Activated T-helper 1 cell treated with anti-CD3 and anti-CD28 coated beads, Interleukin-2, amount 50 U/mL, for 16 hours (primary cell): ENCODE measurements around the gene GTF2A1L.
"Not testable (repeated sequence)": the region's sequence is repeated elsewhere in the genome, so short reads cannot be mapped to it uniquely, and the experiment has no call there.

Experiments used
- DNase-seq, 2 donors: peaks; one replicate each; pipeline ENCODE4 v3.0.0-alpha.2; 2020; ENCODE audit warnings: low read depth in 1 of 2, low spot score in 1 of 2

Gene GTF2A1L

GRCh38 chr2:48607307-48608014 lies 10.2 kb upstream of the GTF2A1L start:
- no peak for DNase-seq

GRCh38 chr2:48613211-48613610 lies 4.4 kb upstream of the GTF2A1L start:
- DNase-seq, result no peak

- not testable (repeated sequence) for DNase-seq
Observed at GRCh38 chr2:48614581-48614980, 3.1 kb upstream of the GTF2A1L start.

DNA sequence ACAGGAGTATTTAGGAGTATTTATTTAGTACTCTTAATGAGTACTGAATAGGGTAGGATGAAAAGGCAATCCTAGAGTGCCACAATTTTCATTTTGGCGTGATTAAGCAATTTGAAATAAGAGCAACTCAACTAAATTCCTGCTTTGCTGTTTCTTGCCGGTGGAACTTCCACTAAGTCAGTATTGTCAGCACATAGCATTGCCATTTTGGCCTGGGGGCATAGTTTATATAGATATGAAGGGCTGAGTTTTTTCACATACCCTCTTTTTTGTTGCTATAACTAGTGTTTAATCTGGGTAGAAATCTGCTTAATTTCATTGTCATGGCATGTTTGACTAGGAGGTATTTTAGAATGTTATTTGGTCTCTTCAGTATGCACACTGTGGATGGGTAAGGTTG lies 1.9 kb downstream of the GTF2A1L start:
- no peak for DNase-seq

DNA sequence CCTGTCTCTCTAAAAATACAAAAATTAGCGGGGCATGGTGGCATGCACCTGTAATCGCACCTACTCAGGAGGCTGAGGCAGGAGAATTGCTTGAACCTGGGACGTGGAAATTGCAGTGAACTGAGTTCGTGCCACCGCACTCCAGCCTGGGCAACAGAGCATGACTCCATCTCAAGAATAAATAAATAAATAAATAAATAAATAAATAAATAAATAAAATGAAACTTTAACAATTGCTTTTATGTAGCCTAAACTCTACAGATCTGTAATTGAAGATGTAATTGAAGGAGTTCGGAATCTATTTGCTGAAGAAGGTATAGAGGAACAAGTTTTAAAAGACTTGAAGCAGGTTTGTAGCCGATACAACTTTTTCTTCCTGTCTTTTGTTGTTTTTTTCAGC lies 2.9 kb downstream of the GTF2A1L start:
- DNase-seq, result no peak

DNA sequence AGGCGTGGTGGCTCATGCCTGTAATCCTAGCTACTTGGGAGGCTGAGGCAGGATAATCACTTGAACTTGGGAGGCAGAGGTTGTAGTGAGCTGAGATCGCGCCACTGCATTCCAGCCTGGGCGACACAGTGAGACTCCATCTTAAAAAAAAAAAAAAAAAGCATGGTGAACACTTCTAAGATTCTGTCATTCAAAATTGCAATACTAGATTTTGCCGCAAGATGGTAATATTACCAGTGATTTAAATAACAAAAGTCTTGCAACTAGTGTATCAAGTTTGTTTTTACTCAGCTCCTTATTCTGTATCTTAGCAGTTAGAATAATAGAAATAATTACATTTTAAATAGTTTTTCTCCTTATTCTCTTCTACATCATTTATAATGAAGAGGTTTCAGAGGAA lies 5.0 kb downstream of the GTF2A1L start:
- not testable (repeated sequence) for DNase-seq

GRCh38 chr2:48624696-48625095 lies 7.0 kb downstream of the GTF2A1L start:
- DNase-seq, result no peak

GRCh38 chr2:48626047-48626446 lies 8.4 kb downstream of the GTF2A1L start:
- no peak for DNase-seq

DNA sequence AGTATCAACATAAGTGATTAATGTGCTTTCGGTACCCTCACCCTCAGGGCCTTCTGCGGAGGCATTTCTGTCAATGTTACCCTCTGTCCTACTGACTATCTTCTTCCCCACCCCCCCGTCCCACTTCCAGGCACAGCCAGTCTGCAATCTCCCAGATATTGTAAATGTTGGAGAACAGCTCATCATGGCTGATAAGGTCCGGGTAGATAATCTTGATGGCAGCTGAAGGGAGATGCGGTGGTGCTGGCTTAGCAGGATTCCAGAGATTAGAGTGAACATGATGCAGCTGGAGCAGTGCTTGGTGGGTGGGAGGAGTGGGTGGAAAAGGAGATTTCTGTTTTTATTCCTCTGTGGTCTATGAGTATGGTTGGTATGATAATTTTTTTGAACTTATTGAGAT lies 15.5 kb downstream of the GTF2A1L start:
- no peak for DNase-seq

- no peak for DNase-seq
Observed at GRCh38 chr2:48635786-48636185, 18.1 kb downstream of the GTF2A1L start.

DNA sequence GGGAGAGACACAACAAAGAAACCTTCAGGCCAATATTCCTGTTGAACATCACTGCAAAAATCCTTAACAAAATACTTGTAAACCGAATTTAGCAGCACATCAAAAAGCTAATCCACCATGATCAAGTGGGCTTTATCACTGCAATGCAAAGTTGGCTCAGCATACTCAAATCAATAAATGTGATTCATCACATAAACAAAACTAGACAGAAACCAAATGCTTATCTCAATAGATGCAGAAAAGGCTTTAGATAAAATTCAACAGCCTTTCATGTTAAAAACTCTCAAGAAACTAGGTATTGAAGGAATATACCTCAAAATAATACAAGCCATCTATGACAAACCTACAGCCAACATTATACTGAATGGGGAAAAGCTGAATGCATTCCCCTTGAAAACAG lies 20.6 kb downstream of the GTF2A1L start:
- no peak for DNase-seq

DNA sequence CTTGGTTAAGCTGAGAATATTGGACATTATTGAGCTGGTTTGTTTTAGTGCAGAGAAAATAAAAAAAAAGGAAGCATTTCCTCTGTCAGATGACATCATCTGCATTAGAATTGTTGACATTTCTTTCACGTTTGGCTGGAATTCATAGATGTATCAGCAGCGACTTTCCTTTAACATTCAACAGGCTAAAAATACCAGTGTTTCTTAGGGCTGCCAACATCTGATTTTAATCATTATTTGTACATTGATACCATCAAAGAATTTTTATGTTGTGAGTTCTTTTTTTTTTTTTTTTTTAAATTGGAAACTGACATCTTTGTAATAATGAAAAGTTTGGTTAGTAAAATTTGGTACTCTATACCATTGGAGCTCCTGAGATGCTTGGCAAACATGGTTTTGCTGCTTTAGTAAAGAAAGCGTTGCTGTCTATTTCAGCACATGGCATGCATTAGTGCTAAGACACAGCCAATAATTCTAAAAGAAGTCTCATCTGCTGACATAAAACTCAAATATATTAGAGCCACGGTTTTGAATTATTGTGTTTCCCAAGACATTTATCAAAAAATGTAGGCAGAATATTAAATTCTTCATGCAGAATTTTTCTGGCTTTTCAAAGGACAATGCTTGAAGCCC lies 33.6 kb downstream of the GTF2A1L start:
- DNase-seq, result no peak

- no peak for DNase-seq
Observed at GRCh38 chr2:48668992-48669391, 51.3 kb downstream of the GTF2A1L start.

- DNase-seq, result no peak
Observed at GRCh38 chr2:48673581-48673980, 55.9 kb downstream of the GTF2A1L start.

GRCh38 chr2:48674933-48675332 lies 57.3 kb downstream of the GTF2A1L start:
- DNase-seq, result no peak

DNA sequence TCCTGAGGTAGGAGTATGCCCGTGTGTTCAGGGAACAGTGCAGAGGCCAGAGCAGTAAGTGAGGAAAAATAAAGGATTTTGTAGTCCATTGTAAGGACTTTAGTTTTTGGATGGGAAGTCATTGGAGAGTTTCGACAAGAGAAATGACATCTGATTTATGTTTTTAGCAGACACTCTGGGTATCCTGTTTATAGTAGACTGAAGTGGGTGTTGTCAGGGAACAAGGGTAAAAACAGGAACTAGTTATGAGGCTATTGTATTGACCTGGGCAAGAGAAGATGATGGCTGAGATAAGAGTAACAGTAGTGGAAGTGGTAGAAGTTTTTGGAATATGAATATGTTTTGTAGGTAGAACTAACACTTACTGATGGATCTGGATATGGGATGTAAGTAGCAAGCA lies 59.8 kb downstream of the GTF2A1L start:
- no peak for DNase-seq

- DNase-seq, result no peak
Observed at GRCh38 chr2:48685126-48685525, 67.5 kb downstream of the GTF2A1L start.

- DNase-seq, result no peak
Observed at GRCh38 chr2:48691935-48692691, 74.5 kb downstream of the GTF2A1L start.

- no peak for DNase-seq
Observed at GRCh38 chr2:48693066-48693465, 75.4 kb downstream of the GTF2A1L start.

GRCh38 chr2:48693645-48694044 lies 76.0 kb downstream of the GTF2A1L start:
- no peak for DNase-seq

DNA sequence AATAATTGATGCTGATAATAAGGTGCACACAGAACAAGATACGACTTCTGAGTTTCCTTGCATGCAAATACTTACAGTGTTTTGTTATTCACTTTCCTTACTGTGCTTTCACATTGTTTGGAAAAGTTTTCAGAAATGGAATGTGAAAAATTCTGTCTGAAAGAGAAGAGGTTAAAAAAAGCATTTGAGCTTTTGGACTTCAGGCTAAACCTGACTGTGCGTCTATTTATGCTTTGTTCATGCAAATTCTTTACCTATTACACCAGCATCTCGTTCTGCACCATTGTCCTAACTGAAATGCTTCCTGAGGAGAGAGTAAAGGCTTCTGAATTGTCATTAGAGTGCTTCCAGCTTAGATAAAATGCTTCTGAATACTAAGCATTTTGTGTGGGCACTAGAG lies 76.5 kb downstream of the GTF2A1L start:
- no peak for DNase-seq

DNA sequence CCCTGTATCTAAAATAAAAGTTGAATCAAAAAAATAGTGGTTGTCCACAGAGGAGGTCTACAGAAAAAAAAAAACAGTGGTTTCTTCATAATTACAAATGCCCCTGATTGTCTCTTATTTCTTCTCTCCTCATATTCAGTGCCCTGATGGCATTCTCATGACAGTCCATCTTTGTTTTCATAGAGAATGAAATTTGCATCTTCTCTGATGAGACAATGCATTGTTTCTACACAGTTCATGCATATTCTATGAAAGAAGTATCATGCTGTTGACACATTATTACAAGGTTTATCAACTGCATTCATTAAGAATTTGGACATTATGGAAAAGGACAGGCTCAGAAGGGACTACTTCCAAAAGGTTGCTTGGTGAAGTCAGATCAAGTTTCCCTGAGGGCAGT lies 78.3 kb downstream of the GTF2A1L start:
- no peak for DNase-seq
